H1 (cell line): Measurements from ENCODE around the gene NRIP2. TPM values are rescaled to one million over a fixed set of nuclear protein-coding genes. Genes with fewer than 3 reads are reported as not detected.

Experiments used
- ATF2 ChIP-seq: IDR thresholded peaks from 2 replicates; pipeline ENCODE4 v1.6.1; 2012; ENCODE audit warnings: low read length, inconsistent platforms
- BACH1 ChIP-seq: IDR thresholded peaks from 2 replicates; pipeline ENCODE4 v1.6.1; 2012; ENCODE audit warnings: low read length, improper control_type of control experiment
- BCL11A ChIP-seq, 2 experiments: IDR thresholded peaks; one replicate each; pipeline ENCODE4 v1.6.1; 2011; ENCODE audit warnings: low read depth in 2 of 2, low read length in 2 of 2, mild to moderate bottlenecking in 2 of 2
- CHD7 ChIP-seq: fragments of 300-600 bp; sonication (generic); IDR thresholded peaks from 2 replicates; pipeline ENCODE4 v1.7.1; 2012; ENCODE audit warnings: low read length, moderate library complexity, mild to moderate bottlenecking, inconsistent platforms; ENCODE audit not compliant: insufficient replicate concordance
- JUND ChIP-seq: IDR thresholded peaks from 2 replicates; pipeline ENCODE4 v1.6.1; 2011; ENCODE audit warnings: mild to moderate bottlenecking, improper control_type of control experiment, low read length
- KDM4A ChIP-seq: IDR thresholded peaks from one replicate; pipeline ENCODE4 v1.7.1; 2012; ENCODE audit warnings: low read depth, mild to moderate bottlenecking, moderate library complexity, low read length, inconsistent platforms; ENCODE audit not compliant: severe bottlenecking
- POLR2A ChIP-seq, 2 experiments: IDR thresholded peaks; 1 replicate in 1 of 2; 2 replicates in 1 of 2; pipeline ENCODE4 v1.6.1; 2011; ENCODE audit warnings: low read depth in 2 of 2, low read length in 2 of 2, mild to moderate bottlenecking in 2 of 2; ENCODE audit errors: control extremely low read depth in 1 of 2
- SRF ChIP-seq: IDR thresholded peaks from 2 replicates; pipeline ENCODE4 v1.6.1; 2011; ENCODE audit warnings: mild to moderate bottlenecking, low read depth, low read length, moderate library complexity
- polyA plus RNA-seq, 7 experiments: library from polyadenylated mRNA; depleted of rRNA in 3 of 7; stranded (reverse) in 5 of 7; unstranded in 2 of 7; fragments of >200 nt in 5 of 7; fragments of 200-250 nt in 2 of 7; gene quantifications; 1 replicate in 5 of 7; 2 replicates in 1 of 7; 4 replicates in 1 of 7; pipeline versions ENCODE4 v1.2.1 to v1.2.3, GENCODE V29; 2011 to 2013; ENCODE audit warnings: missing spikeins in 2 of 7, mixed read lengths in 2 of 7
- total RNA-seq: library from RNA; stranded (reverse); fragmentation: NEBNext Ultra II Directional; extraction: Animal tissue kit (Norgen Biotek cat#: 25700); gene quantifications from 2 replicates; pipeline ENCODE4 v1.2.1, GENCODE V29; 2021

The NRIP2 gene
- total and polyA plus RNA-seq, 2 of the 8 experiments (the other 6 are each of a cell fraction or from before 2014, with no cell fraction given): 0.06 TPM; not detected in 1

GRCh38 chr12:2832550-2833127 is 2.2 kb downstream of the NRIP2 start (continued):
- no peak for TF ChIP-seq CHD7
- TF ChIP-seq SRF: no peak
- no peak for TF ChIP-seq BACH1
- TF ChIP-seq BCL11A (IDR thresholded peaks at IDR 0.05; ENCODE audit: low read depth in 2 of 2, low read length in 2 of 2): no peak
- TF ChIP-seq ATF2: no peak
- no peak for TF ChIP-seq JUND
- TF ChIP-seq KDM4A: no peak
- no peak for TF ChIP-seq POLR2A (IDR thresholded peaks at IDR 0.05; ENCODE audit: control extremely low read depth in 1 of 2, low read depth in 2 of 2, low read length in 2 of 2)
